LNCAP (cell line): ENCODE data around the gene METTL21C.

Experiments used
- CTCF ChIP-seq: fragments of 450-650 bp; IDR thresholded peaks from 2 replicates; pipeline ENCODE4 v1.5.1; 2017; ENCODE audit warnings: mild to moderate bottlenecking

The METTL21C gene

GRCh38 chr13:102642029-102642428 is 52.8 kb downstream of the METTL21C start:
- TF ChIP-seq CTCF, result no peak

- TF ChIP-seq CTCF, result no peak
Observed at GRCh38 chr13:102638741-102639140, 56.1 kb downstream of the METTL21C start.
